Posterior vena cava (tissue), 2 donors: Measurements from ENCODE around the gene SKAP1. TPM values are rescaled to one million over a fixed set of nuclear protein-coding genes. Genes with fewer than 3 reads are reported as not detected.
"Not testable (repeated sequence)": the region's sequence is repeated elsewhere in the genome, so short reads cannot be mapped to it uniquely, and the experiment has no call there.

Experiments used
- DNase-seq: peaks from one replicate; pipeline ENCODE4 v3.0.0-alpha.2; 2020; ENCODE audit warnings: low spot score
- intact Hi-C, 2 donors: fragments of 100-400 bp; cut with DNase I; formaldehyde crosslinking; loops; one replicate each; pipeline versions ENCODE4 v1.14.1 to v1.14.2; 2022 to 2023
- total RNA-seq, 2 donors: library from RNA; stranded (reverse); fragmentation: NEBNext Ultra II Directional; extraction: Animal tissue kit (Norgen Biotek cat#: 25700); gene quantifications; one replicate each; pipeline ENCODE4 v1.2.1, GENCODE V29; 2021
- donor health status: DM: yes; HTN: yes; CAD: no.
- donor health status: DM: yes; HTN: yes; CAD: no.

Gene SKAP1
- total RNA-seq, 2 donors from 2014 or later, result 1.1 to 1.5 TPM

GRCh38 chr17:48426019-48426665 is 3.9 kb downstream of the SKAP1 start:
- intact Hi-C loops, result no loop called here
- no peak for DNase-seq

GRCh38 chr17:48422060-48422459 is 8.0 kb downstream of the SKAP1 start:
- intact Hi-C loops, result not testable (repeated sequence)

GRCh38 chr17:48420823-48421222 is 9.2 kb downstream of the SKAP1 start:
- intact Hi-C loops, result no loop called here
- no peak for DNase-seq

More at GRCh38 chr17:48422060-48422459, 8.0 kb downstream of the SKAP1 start:
- DNase-seq, result not testable (repeated sequence)

DNA sequence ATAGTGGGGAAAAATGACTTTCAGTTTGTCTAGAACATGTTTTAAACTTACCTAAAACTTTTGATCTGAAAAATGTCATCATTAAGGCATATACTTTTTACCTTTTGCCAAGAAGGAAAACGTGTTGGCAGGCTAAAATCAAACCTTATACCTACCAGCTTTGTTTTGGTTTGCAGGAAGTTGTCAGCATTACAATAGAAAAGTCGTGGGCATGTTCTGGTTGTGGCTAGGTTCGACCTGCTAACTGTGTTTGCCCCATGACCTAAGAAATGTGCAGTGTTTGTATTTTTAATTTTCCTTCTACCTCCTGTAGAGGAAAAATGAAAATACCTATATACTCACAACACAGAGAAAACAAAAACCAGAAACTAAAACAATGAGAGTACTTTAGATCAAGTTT is 13.0 kb downstream of the SKAP1 start:
- no peak for DNase-seq
- intact Hi-C loops, result no loop called here

DNA sequence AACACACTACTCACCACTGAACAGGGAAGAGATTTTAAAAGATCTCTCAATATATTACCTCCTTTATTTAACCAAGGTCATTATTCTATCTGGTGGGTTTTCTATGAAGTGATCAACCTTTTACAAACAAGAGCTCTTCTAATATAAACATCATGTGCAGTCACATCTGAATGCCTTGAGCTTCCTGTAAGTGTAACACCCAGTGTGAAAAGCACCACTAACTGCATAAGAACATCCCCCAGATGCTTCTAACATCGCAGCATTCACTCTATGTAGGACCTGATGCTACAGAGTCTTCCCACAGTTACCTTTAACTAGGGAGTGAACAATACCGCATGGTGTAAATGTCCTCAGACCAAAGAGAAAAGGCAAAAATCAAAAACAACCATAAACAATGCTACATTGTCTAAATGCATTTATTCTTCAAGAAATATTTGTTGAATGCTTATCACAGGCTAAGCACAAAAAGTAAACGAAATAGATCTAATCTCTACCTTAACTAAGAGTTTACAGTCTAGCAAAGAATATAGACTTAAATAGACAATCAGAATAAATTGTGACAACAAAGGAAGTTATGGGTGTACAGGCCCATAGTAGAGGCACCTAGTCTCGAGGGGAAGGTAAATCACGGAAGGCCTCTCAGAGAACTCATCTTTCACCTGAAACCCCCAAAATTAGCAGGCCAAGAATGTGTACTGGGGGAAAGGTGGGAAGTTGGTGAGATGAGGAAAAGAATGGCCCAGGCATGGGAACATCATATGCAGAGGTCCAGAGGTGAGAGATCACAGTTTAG is 16.2 kb downstream of the SKAP1 start:
- intact Hi-C loops, result no loop called here
- DNase-seq, result no peak

DNA sequence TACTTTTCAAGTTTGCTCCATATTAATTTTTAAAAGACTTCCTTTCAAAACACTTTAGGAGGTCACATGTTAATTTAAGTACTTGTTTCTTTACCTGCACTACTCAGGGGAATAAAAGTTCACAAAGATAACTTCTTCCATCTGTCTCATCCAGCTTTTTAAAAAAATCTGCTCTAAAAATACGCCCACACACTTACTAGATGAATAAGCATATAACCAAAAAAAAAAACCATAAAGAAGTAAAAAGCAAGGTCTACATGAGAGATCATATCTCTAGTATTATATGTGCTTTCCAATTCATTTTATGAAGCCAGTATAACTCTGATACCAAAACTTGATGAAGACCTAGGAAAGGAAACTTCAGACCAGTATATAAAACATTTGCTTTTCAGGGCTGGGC is 17.2 kb downstream of the SKAP1 start:
- intact Hi-C loops, result no loop called here

DNA sequence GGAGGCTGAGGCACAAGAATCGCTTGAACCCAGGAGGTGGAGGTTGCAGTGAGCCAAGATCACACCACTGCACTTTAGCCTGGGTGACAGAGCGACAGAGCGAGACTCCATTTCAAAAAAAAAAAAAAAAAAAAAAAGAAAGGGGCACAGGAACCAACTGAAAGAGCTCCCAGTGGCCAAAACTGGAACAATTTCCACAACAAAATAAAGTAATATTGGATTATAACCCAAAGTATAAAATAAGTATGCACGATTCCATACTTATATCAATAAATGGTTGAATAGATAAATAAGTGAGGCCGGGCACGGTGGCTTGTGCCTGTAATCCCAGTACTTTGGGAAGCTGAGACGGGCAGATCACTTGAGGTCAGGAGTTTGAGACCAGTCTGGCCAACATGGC is 19.2 kb downstream of the SKAP1 start:
- intact Hi-C loops, DNase-seq: not testable (repeated sequence)

More for the DNA sequence above, 17.2 kb downstream of the SKAP1 start:
- DNase-seq, result no peak

GRCh38 chr17:48409607-48410006 is 20.4 kb downstream of the SKAP1 start:
- intact Hi-C loops, result no loop called here
- DNase-seq, result no peak

DNA sequence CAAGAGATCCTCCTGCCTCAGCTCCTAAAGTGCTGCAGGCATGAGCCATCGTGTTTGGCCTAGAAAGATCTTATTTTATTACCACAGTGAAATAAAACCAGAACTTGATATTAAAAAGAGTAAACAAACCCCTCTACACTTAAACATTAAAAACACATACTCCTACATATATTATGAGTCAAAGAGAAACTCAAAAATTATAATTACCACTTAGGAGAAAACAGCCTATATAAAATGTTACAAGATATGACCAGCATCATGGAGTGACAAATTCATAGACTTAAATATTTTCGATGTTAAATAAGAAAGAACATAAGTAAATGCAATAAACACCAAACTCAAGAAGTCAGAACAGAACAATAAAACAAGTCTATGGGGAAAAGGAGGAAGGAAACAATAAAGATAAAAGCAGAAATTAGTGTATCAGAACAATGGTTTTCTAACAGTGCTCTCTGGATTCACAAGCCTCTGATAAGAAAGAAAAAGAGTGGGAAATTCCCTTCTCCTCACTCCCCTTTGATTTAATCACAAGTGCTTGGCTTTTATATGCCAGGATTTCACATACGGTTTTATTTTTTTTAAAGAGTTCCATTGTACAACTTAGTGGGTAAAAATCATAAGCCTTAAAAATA is 23.0 kb downstream of the SKAP1 start:
- intact Hi-C loops, result no loop called here
- DNase-seq, result no peak

GRCh38 chr17:48394821-48395220 is 35.2 kb downstream of the SKAP1 start:
- intact Hi-C loops, result no loop called here
- no peak for DNase-seq

- no peak for DNase-seq
- intact Hi-C loops, result no loop called here
These were observed 36.7 kb downstream of the SKAP1 start for GRCh38 chr17:48393283-48393682.

DNA sequence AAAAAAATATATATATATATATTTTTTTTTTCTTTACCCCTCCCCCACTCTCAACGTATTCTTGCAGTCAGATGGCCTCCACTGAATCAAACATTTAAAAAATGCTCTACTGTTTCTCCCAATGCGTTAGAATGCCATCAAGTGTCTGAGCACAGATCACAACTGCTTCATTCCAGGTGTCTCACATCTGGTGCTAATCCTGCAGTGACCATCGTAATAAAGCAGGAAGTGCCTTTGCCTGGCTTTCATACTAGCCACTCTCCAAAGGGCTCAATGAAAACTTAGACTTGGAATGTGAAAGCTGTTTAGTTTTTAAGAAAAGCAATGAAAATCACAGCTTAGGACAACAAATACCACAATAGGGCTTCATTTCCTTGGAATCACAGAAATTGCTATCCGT is 37.2 kb downstream of the SKAP1 start:
- intact Hi-C loops, result no loop called here
- no peak for DNase-seq

GRCh38 chr17:48391444-48391843 is 38.6 kb downstream of the SKAP1 start:
- intact Hi-C loops, result no loop called here
- DNase-seq, result no peak

DNA sequence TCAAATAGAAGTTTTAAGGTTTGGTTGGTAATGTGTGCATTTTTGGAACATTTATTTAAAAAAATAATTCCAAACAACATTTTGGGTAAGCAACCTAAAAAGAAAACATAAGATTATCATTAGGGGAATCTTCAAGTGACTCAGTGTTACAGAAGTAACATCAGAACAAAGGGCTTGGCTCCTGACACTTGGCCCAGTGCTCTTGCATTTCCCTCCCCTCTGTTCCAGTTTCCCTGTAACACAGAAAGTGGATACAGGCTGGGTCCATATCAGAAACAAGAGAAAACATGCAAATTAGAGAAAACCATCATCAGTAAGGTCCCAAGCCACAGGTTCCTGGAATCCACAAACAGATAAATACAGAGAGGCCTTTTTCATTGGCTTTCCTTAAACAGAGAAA is 40.1 kb downstream of the SKAP1 start:
- DNase-seq, result no peak
- intact Hi-C loops, result no loop called here

- no peak for DNase-seq
- intact Hi-C loops, result no loop called here
These were observed 40.9 kb downstream of the SKAP1 start for GRCh38 chr17:48388955-48389743.

DNA sequence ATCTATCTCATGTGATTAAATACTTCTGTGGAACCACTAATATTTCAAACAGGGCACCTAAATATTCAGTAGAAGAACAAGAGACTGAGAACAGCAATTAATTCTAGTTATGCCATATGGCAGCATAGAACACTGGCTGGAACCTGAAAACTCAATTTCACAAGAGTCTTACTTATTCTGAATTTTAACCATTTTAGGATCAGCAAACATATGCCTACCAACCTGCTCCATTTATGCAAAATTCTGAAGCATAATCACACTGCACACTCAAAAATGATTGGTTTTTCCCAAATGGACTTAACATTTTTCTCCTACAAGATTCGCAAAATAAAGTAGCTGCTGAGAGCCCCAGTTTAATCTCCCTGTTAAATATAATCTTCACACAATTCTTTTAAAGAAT is 43.2 kb downstream of the SKAP1 start:
- intact Hi-C loops, result no loop called here
- no peak for DNase-seq

- DNase-seq, result no peak
- intact Hi-C loops, result no loop called here
These were observed 44.7 kb downstream of the SKAP1 start for GRCh38 chr17:48385319-48385718.

DNA sequence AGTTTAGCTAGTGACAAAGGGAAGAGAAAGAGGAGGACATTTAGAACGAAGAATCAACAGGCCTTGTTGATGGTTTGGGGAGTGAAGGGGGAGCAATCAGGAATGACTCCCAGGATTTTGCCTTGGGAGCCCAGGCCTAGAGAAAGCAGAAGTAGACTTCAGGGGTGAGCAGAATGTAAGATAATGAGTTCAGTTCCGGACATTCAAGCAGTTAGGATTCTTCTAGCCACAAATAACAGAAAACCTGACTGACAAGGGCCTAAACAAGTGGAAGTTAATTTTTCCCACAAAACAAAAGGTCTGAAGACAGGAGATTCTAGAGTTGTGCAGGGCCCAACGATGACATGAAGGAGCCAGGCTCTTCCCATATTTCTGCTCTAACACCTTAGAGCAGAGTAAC is 45.9 kb downstream of the SKAP1 start:
- intact Hi-C loops, result no loop called here
- DNase-seq, result no peak

- intact Hi-C loops, result no loop called here
- no peak for DNase-seq
These were observed 47.0 kb downstream of the SKAP1 start for GRCh38 chr17:48382989-48383388.
